HEK293T (cell line): ENCODE data around the gene CSRNP2.

Source experiments
- CTCF ChIA-PET: fragments of 350-600 bp; formaldehyde crosslinking; extraction: SDS; loops from one replicate; lab custom pipeline; 2021; ENCODE audit warnings: antibody characterized with exemption, inconsistent platforms; lab: Yijun Ruan, JAX
- POLR2A ChIA-PET: fragments of 350-600 bp; formaldehyde crosslinking; extraction: SDS; loops from one replicate; lab custom pipeline; 2020; ENCODE audit warnings: antibody characterized with exemption, inconsistent platforms; lab: Yijun Ruan, JAX
- DNase-seq: peaks from one replicate; pipeline ENCODE4 v3.0.0; 2012; ENCODE audit warnings: mixed read lengths; ENCODE audit errors: extremely low spot score
- ARNT ChIP-seq: fragments of 450-650 bp; IDR thresholded peaks from 2 replicates; pipeline ENCODE4 v1.6.1; 2017; ENCODE audit warnings: mild to moderate bottlenecking
- BHLHE40 ChIP-seq: fragments of 450-650 bp; IDR thresholded peaks from 2 replicates; pipeline ENCODE4 v1.6.1; 2016; ENCODE audit warnings: mild to moderate bottlenecking, moderate library complexity, borderline replicate concordance
- CTBP1 ChIP-seq: fragments of 450-650 bp; IDR thresholded peaks from 2 replicates; pipeline ENCODE4 v1.6.1; 2016; ENCODE audit warnings: borderline replicate concordance
- ELF4 ChIP-seq: fragments of 450-650 bp; IDR thresholded peaks from 2 replicates; pipeline ENCODE4 v1.6.1; 2017; ENCODE audit warnings: antibody characterized with exemption
- FOXA1 ChIP-seq: fragments of 450-650 bp; IDR thresholded peaks from 2 replicates; pipeline ENCODE4 v1.6.1; 2016; ENCODE audit warnings: mild to moderate bottlenecking
- FOXK2 ChIP-seq: fragments of 450-650 bp; IDR thresholded peaks from 2 replicates; pipeline ENCODE4 v1.6.1; 2016; ENCODE audit warnings: mild to moderate bottlenecking
- FOXM1 ChIP-seq: fragments of 450-650 bp; IDR thresholded peaks from 2 replicates; pipeline ENCODE4 v1.6.1; 2017; ENCODE audit warnings: mild to moderate bottlenecking, borderline replicate concordance
- HDGF ChIP-seq: fragments of 450-650 bp; IDR thresholded peaks from 2 replicates; pipeline ENCODE4 v1.6.1; 2017; ENCODE audit warnings: antibody characterized with exemption, borderline replicate concordance
- L3MBTL2 ChIP-seq: fragments of 450-650 bp; conservative IDR thresholded peaks from 2 replicates; pipeline ENCODE4 v1.6.1; 2016; ENCODE audit warnings: mild to moderate bottlenecking
- LEF1 ChIP-seq: fragments of 450-650 bp; IDR thresholded peaks from 2 replicates; pipeline ENCODE4 v1.6.1; 2017; ENCODE audit warnings: mild to moderate bottlenecking, borderline replicate concordance
- NFRKB ChIP-seq: fragments of 450-650 bp; IDR thresholded peaks from 2 replicates; pipeline ENCODE4 v1.6.1; 2016; ENCODE audit warnings: mild to moderate bottlenecking, moderate library complexity
- SP1 ChIP-seq: fragments of 450-650 bp; IDR thresholded peaks from 2 replicates; pipeline ENCODE4 v1.6.1; 2017
- SUZ12 ChIP-seq: fragments of 450-650 bp; IDR thresholded peaks from 2 replicates; pipeline ENCODE4 v1.6.1; 2016; ENCODE audit warnings: mild to moderate bottlenecking
- TARDBP ChIP-seq: fragments of 450-650 bp; IDR thresholded peaks from 2 replicates; pipeline ENCODE4 v1.6.1; 2016
- ZNF384 ChIP-seq: fragments of 450-650 bp; IDR thresholded peaks from 2 replicates; pipeline ENCODE4 v1.6.1; 2016
- TF ChIP-seq, protein P1 (sequence below): fragments of 450-650 bp; IDR thresholded peaks from 2 replicates; pipeline ENCODE4 v1.6.1; 2016

CSRNP2 gene

DNA sequence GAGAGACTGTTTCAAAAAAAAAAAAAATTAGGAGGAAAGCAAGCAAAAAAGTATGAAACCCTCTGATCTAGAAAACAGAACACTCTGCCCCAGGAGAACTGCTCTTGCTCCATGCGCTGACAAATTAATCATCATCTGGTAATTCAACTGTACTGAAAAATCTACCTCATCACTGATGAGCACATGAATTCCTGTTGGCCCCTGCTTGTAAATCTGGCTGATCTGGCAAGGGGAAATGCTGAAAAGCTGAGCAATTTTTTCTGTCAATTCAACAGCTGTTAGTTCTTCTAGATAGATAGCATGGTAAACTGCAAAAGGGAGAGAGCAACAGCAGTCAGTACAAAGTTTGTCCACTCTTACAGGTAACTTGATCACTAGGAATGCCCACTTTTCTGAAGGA, 15.2 kb upstream of the CSRNP2 start:
- POLR2A ChIA-PET = no interaction called here
- DNase-seq = no peak
- TF ChIP-seq TARDBP (no peak), L3MBTL2 (no peak), FOXM1 (no peak), FOXA1 (no peak), SP1 (no peak)
- CTCF ChIA-PET = no interaction called here

GRCh38 chr12:51090705-51091229, 7.4 kb upstream of the CSRNP2 start:
- ChIA-PET CTCF (no interaction called here), POLR2A (no interaction called here)
- DNase-seq = no peak
- no peak for TF ChIP-seq SUZ12
- no peak for TF ChIP-seq CTBP1
- TF ChIP-seq LEF1 = no peak
- TF ChIP-seq FOXM1 = no peak
- TF ChIP-seq ARNT = no peak

DNA sequence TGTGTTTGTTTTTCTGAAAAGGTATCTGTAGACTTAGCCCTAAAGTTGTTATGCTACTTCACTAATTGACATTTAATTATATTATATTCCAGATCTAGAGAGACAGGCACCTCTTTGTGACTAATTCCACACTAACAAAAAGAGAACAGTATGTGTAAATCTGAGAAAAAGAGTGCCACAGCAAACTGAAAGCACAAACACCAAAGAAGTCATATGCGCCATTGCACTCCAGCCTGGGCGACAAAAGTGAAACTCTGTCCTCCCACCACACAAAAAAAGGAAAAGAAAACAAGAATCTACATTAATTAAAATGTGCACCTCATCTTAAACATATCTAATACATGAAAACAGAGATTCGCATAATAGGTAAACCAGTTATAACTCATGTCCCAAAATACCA, 4.4 kb upstream of the CSRNP2 start:
- DNase-seq = no peak
- POLR2A ChIA-PET = no interaction called here
- TF ChIP-seq BHLHE40 (no peak), FOXK2 (no peak), SUZ12 (no peak), ELF4 (no peak), CTBP1 (no peak), TARDBP (no peak), L3MBTL2 (no peak), NFRKB (no peak), ARNT (no peak), FOXM1 (no peak), SP1 (no peak), FOXA1 (no peak), ZNF384 (no peak), HDGF (no peak), LEF1 (no peak)
- TF ChIP-seq, protein P1, sequence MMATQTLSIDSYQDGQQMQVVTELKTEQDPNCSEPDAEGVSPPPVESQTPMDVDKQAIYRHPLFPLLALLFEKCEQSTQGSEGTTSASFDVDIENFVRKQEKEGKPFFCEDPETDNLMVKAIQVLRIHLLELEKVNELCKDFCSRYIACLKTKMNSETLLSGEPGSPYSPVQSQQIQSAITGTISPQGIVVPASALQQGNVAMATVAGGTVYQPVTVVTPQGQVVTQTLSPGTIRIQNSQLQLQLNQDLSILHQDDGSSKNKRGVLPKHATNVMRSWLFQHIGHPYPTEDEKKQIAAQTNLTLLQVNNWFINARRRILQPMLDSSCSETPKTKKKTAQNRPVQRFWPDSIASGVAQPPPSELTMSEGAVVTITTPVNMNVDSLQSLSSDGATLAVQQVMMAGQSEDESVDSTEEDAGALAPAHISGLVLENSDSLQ = no peak
- CTCF ChIA-PET = no interaction called here

DNA sequence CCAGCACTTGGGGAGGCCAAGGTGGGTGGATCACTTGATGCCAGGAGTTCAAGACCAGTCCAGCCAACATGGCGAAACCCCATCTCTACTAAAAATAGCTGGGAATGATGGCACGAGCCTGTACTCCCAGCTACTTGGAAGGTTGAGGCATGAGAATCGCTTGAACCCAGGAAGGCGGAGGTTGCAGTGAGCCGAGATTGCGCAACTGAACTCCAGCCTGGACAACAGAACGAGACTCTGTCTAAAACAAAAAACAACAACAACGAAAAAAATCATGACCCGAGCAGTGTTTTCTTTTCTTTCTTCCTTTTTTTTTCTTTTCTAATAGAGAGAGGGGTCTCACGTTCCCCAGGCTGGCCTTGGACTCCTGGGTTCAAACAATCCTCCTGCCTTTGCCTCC, 3.5 kb upstream of the CSRNP2 start:
- ChIA-PET CTCF (interaction anchor here (0.6 kb wide), 1 partner anchor 42 kb away, joined by 3 read pairs; no protein-coding TSS in a partner anchor), POLR2A (no interaction called here)
- DNase-seq = no peak
- TF ChIP-seq TARDBP = no peak
- no peak for TF ChIP-seq L3MBTL2
- TF ChIP-seq HDGF = no peak
- no peak for TF ChIP-seq FOXK2
- no peak for TF ChIP-seq SUZ12
- TF ChIP-seq ARNT = no peak
- no peak for TF ChIP-seq FOXM1
- TF ChIP-seq ELF4 = no peak
- TF ChIP-seq NFRKB = no peak
- TF ChIP-seq BHLHE40 = no peak
- TF ChIP-seq, protein P1 = no peak
- TF ChIP-seq FOXA1 = no peak
- TF ChIP-seq ZNF384 = no peak
- no peak for TF ChIP-seq SP1
- no peak for TF ChIP-seq CTBP1
- no peak for TF ChIP-seq LEF1

DNA sequence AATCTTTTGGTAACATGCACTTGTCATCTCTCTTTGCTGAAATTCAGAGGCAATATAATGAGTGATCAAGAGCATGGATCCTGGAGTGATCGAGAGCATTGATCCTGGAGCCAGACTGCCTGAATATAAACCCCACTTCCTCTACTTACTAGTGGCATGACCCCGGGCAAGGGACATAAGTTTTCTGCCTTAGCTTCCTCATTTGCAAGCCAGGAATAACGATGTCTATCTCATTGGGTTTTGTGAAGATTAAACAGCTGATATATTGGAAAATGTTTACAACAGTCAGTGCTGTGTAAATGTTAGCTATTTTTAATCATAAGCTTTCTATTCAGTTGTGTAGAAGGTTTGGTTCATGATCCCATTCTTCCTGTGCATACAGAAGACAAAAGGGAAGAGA, 2.4 kb upstream of the CSRNP2 start:
- ChIA-PET POLR2A (no interaction called here), CTCF (no interaction called here)
- no peak for DNase-seq
- TF ChIP-seq CTBP1 (no peak), ARNT (no peak), HDGF (no peak), ELF4 (no peak)

- TF ChIP-seq SP1 (no peak), L3MBTL2 (peak; percentile 61)
- DNase-seq = peak; percentile 37
- CTCF ChIA-PET = interaction anchor here (1.7 kb wide), 1 partner anchor 259 kb away, joined by 5 read pairs; no protein-coding TSS in a partner anchor
- POLR2A ChIA-PET = interaction anchor here (0.6 to 1.7 kb wide), 16 partner anchors 9 to 279 kb away, joined by 3 to 7 read pairs (median 4); partner anchors contain the start of gene DAZAP2
These were observed 753 bp downstream of the CSRNP2 start for GRCh38 chr12:51082561-51083125.

DNA sequence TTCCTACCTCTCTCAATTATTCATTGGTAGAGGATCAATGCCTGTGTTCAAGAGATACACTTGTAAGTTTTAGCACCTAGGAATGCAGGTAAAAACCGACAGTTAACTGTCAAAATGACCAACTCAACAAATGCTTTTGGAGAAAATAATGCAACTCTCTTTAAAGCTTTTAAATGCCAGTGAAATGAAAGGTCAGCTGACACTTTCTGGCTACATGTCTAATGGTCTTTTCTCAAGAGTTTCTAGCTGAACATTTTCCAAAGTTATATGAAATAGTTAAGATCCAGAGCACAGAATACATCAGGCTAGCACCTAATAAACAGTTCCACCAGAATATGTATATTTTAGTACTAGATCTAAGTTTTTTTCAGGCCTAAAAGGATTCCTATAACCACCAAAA, 2.0 kb downstream of the CSRNP2 start:
- POLR2A ChIA-PET = interaction anchor here (1.3 to 1.4 kb wide), 2 partner anchors 30 to 260 kb away, joined by 3 to 4 read pairs; no protein-coding TSS in a partner anchor
- CTCF ChIA-PET = no interaction called here
- no peak for TF ChIP-seq SUZ12
- no peak for TF ChIP-seq FOXK2
- no peak for TF ChIP-seq LEF1
- TF ChIP-seq NFRKB = no peak
- TF ChIP-seq HDGF = no peak
- no peak for TF ChIP-seq CTBP1
- TF ChIP-seq SP1 = no peak
- TF ChIP-seq L3MBTL2 = no peak
- TF ChIP-seq ARNT = no peak
- TF ChIP-seq FOXM1 = no peak
- no peak for TF ChIP-seq BHLHE40
- no peak for TF ChIP-seq ELF4
- TF ChIP-seq ZNF384 = no peak
- TF ChIP-seq, protein P1 = no peak
- no peak for TF ChIP-seq FOXA1
- TF ChIP-seq TARDBP = no peak

More for the DNA sequence above, 2.0 kb downstream of the CSRNP2 start:
- no peak for DNase-seq
